AG09309 (cell line): ENCODE measurements around the gene HOXC11.

Experiments
- DNase-seq: peaks from one replicate; pipeline ENCODE4 v3.0.0-alpha.2; 2010; ENCODE audit warnings: low read depth
- H3K4me3 ChIP-seq: 2 replicates; pipeline ENCODE4 v1.5.1; 2011; ENCODE audit warnings: mild to moderate bottlenecking, low read depth, low read length, moderate library complexity; ENCODE audit not compliant: control insufficient read depth
- TF ChIP-seq, protein P1 (sequence below): IDR thresholded peaks from 2 replicates; pipeline ENCODE4 v1.5.1; 2011; ENCODE audit warnings: mild to moderate bottlenecking, low read depth, low read length, inconsistent platforms; ENCODE audit not compliant: insufficient read depth, control insufficient read depth; ENCODE audit errors: missing control alignments

The HOXC11 gene

DNA sequence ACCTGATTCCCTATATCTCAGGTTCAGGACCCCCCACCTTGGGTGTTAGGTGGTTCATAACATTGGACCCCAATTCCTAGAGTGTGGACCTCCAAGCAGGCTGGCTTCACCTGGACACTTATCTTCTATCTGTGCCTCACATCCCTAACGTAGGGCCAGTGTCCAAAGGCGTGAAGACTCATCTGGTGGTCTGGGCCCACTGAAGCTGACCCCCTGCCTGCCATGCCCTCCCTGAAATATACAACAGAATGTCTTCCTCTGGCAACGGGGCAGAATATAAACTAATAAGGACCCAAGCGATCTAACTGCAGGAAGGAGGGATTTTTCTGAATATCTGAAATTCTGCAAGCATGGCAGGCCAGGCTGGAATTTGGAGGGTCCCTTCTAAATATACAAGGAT lies 28.7 kb upstream of the HOXC11 start:
- H3K4me3 ChIP-seq = no peak overlapping the region
- no peak for DNase-seq
- TF ChIP-seq, protein P1, sequence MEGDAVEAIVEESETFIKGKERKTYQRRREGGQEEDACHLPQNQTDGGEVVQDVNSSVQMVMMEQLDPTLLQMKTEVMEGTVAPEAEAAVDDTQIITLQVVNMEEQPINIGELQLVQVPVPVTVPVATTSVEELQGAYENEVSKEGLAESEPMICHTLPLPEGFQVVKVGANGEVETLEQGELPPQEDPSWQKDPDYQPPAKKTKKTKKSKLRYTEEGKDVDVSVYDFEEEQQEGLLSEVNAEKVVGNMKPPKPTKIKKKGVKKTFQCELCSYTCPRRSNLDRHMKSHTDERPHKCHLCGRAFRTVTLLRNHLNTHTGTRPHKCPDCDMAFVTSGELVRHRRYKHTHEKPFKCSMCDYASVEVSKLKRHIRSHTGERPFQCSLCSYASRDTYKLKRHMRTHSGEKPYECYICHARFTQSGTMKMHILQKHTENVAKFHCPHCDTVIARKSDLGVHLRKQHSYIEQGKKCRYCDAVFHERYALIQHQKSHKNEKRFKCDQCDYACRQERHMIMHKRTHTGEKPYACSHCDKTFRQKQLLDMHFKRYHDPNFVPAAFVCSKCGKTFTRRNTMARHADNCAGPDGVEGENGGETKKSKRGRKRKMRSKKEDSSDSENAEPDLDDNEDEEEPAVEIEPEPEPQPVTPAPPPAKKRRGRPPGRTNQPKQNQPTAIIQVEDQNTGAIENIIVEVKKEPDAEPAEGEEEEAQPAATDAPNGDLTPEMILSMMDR = no peak

DNA sequence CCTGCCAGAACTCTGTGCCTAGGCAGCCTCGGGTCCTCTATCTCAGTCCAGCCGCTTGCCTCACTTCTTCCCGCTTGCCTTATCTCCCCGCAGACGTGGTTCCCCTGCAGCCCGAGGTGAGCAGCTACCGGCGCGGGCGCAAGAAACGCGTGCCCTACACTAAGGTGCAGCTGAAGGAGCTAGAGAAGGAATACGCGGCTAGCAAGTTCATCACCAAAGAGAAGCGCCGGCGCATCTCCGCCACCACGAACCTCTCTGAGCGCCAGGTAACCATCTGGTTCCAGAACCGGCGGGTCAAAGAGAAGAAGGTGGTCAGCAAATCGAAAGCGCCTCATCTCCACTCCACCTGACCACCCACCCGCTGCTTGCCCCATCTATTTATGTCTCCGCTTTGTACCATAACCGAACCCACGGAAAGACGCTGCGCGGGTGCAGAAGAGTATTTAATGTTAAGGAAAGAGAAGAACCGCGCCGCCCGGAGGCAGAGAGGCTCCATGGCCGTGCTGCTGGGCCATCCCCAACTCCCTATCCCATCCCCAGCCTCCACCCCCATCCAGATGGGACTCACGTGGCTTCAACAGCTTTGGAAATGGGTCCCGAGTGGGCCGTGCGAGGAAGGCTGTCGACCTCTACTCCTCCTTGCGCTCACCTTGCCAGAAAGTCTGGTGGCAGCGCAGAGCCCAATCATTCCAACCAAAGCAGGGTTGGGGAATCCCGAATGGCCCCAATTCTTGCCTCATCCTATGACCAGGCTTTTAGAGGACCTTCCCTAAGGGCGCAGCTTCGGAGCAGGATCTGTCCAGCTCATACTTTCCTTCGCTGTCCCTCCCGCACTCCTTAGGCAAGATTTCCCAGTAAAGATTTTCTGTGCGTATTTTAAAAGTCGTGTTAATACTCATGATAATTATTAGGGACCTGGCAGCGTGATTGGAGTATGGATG lies 27.7 kb upstream of the HOXC11 start:
- TF ChIP-seq, protein P1 = no peak
- DNase-seq = no peak
- no peak overlapping the region for H3K4me3 ChIP-seq

DNA sequence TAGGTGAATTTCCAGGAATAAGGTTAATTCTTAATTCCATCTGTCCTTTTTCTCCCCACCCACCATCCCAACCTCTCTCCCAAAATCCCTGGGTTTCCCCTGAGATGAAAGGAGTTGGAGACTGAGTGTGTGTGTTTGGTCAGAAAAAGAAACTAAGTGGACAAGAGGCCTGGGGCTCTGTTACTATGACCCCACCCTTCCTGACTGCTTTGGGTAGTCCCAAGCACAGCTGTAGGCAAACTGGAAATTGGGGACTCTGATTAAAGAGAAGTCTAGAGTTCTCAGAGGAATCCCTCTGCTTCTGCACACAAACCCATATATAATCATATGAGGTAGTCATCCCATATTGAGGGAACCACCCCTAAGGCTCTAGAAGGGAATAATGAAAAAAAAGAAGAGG lies 25.2 kb upstream of the HOXC11 start:
- H3K4me3 ChIP-seq = no peak overlapping the region
- TF ChIP-seq, protein P1 = no peak
- no peak for DNase-seq

DNA sequence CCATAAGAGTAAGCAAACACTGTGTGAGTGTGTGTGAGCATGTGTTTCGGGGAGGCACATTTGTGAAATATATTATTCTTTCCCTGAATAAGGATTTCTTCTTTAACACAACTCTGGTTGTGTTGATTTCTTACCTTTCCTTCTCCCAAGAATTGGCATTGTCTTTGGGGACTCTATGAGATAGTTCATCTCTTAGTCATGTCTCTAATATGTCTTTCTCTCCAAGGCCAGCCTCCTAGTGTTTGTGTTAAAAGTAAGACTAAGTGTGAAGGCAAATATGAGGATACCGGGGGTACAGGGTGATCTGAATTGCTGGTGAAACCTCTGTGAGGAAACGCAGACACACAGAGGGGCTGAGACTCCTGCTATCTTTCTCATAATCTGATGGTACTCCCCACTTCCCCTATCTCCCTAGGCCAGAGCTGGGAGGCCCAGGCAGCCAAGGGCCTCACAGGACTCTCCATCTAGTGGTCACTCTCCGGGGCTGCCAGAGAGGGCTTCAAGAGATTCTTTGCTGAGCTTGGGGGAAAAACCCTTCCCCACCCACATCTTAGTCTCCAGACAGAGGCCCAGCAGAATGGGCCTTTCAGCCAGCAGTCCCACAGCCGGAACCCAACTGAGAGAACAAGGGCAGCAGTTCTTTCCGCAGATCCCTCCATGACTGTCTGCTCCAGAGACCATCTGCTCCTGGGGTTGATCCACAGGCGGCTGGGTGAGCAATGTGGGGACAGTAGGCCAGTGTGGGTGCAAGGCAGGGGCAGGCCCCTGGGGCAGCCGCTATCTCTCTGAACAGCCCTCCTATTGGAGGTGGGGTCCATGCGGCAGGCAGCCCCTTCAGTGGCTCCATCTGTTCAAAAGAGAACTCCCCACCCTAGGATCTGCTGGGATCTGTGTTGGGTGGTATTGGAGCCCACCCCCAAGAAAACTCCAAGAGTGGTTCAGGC lies 24.0 kb upstream of the HOXC11 start:
- no peak overlapping the region for H3K4me3 ChIP-seq
- DNase-seq = no peak
- TF ChIP-seq, protein P1 = no peak

DNA sequence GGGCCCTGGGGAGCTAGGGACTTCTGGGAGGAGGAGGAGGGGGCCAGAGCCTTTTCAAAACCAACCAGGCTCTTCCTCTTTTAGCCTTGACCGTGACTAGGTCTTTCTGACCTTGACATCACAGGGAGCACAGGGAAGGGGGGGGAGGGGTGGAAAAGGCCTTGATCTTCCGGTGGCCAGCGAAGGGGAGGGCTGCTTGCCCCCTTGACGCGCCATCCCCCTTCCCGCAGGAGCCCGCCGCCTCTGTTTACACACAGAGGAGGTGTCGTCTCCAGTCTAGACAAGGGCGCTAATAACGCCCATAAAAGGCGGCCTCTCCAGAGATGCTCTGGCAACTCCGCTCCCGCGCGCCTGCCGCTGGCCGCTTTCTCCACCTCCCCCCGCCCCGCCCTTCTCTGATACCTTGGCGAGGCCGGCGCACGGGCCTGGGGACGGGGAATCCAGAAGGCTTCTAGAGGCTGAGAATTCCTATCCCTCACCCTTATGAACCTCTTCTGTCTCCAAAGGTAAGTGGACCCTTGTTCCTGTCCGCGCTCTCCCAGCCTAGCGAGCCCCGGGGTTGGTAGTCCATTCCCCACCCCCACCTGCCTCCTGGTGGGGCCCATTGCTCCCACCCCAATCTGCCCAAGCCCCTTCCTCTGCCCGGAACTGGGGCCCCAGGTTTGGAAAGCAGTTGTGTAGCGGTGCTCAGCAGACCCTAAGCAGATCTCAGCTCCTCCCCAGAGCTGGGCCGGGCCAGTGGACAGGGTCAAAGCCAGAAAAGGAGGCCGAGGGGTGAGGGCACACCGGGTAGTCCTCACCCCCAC lies 23.1 kb upstream of the HOXC11 start:
- DNase-seq = no peak
- no peak overlapping the region for H3K4me3 ChIP-seq
- TF ChIP-seq, protein P1 = no peak

DNA sequence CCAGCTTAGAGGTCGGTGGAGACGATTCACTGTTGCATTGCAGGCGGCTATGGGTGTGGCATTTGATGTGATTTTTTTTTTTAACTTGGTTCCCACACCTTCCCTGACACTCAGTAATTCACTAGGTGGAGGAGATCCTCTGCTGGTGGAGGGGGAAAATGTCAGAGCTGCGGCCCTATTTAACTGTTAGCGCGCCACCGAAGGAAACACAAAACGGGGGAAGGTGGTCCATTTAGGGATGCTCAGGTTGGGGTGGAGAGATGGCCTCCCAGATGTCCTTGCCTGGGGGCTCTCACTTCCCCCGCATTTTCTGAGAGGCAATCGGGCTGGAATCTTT lies 22.5 kb upstream of the HOXC11 start:
- DNase-seq = no peak
- TF ChIP-seq, protein P1 = no peak
- no peak overlapping the region for H3K4me3 ChIP-seq
